Spinal cord (tissue), 10 donors: ENCODE results near the gene SYNE1. TPM values are rescaled to one million over a fixed set of nuclear protein-coding genes. Genes with fewer than 3 reads are reported as not detected.

Experiments used
- DNase-seq, 6 donors: peaks; one replicate each; pipeline versions ENCODE4 v3.0.0 to v3.0.0-alpha.2; 2013 to 2015; ENCODE audit warnings: low spot score in 6 of 6, low read depth in 4 of 6
- H3K27ac ChIP-seq: one replicate; pipeline ENCODE4 v1.5.1; 2013; ENCODE audit warnings: low read depth, low read length, control low read depth
- H3K27me3 ChIP-seq: one replicate; pipeline ENCODE4 v1.6.1; 2013; ENCODE audit warnings: low read length; ENCODE audit not compliant: control insufficient read depth, insufficient read depth
- H3K36me3 ChIP-seq: one replicate; pipeline ENCODE4 v1.6.1; 2013; ENCODE audit warnings: low read length; ENCODE audit not compliant: control insufficient read depth, insufficient read depth
- H3K4me1 ChIP-seq: one replicate; pipeline ENCODE4 v1.6.1; 2013; ENCODE audit warnings: low read length; ENCODE audit not compliant: control insufficient read depth, insufficient read depth
- H3K4me3 ChIP-seq: one replicate; pipeline ENCODE4 v1.5.1; 2013; ENCODE audit warnings: low read depth, low read length, control low read depth
- H3K9me3 ChIP-seq: one replicate; pipeline ENCODE4 v1.6.1; 2013; ENCODE audit warnings: low read length; ENCODE audit not compliant: control insufficient read depth, insufficient read depth
- WGBS: methylation state at CpG from one replicate; pipeline ENCODE4 v1.1.5; 2013; ENCODE audit warnings: missing lambda C conversion rate; ENCODE audit not compliant: insufficient coverage; 5-methylcytosine and 5-hydroxymethylcytosine counted together
- polyA plus RNA-seq, 2 donors: library from polyadenylated mRNA; unstranded; fragments of 120-200 nt; gene quantifications; one replicate each; pipeline ENCODE4 v1.2.1, GENCODE V29; 2013; ENCODE audit not compliant: insufficient read length in 2 of 2
- total RNA-seq, 2 donors: library from RNA; depleted of rRNA in 1 of 2; stranded (reverse); fragments of 120-200 nt in 1 of 2; fragments of >200 nt in 1 of 2; gene quantifications; one replicate each; pipeline versions ENCODE4 v1.2.3 to v1.2.4, GENCODE V29; 2013 to 2014
- donor health status: healthy.

Gene SYNE1
- total and polyA plus RNA-seq, 4 donors, result 71.5 to 201 (median 105) TPM

- no peak overlapping the region for H3K4me3 ChIP-seq
- H3K4me1 ChIP-seq, result no peaks in the 10 kb centered on the region
- H3K36me3 ChIP-seq, result no peaks in the 10 kb centered on the region
- H3K27me3 ChIP-seq, result no peaks in the 10 kb centered on the region
- H3K27ac ChIP-seq, result no peak overlapping the region
- WGBS, result 62% methylated on average over 2 of the region's 7 CpGs
- peak in 1 of 6 donors; percentile 28 for DNase-seq
- H3K9me3 ChIP-seq, result no peaks in the 10 kb centered on the region
These were observed 336.6 kb downstream of the SYNE1 start for GRCh38 chr6:152300517-152300916.

GRCh38 chr6:152298848-152299735 is 338.1 kb downstream of the SYNE1 start:
- H3K4me1 ChIP-seq, result no peaks in the 10 kb centered on the region
- no peaks in the 10 kb centered on the region for H3K36me3 ChIP-seq
- H3K4me3 ChIP-seq, result no peak overlapping the region
- H3K27me3 ChIP-seq, result no peaks in the 10 kb centered on the region
- peak in 1 of 6 donors; percentile 28 for DNase-seq
- H3K27ac ChIP-seq, result no peak overlapping the region
- 60% methylated on average over 1 of the region's 3 CpGs for WGBS
- H3K9me3 ChIP-seq, result no peaks in the 10 kb centered on the region

- Histone ChIP-seq H3K36me3 (peaks cover 2% of the 10 kb centered on the region), H3K9me3 (no peaks in the 10 kb centered on the region), H3K4me3 (no peak overlapping the region), H3K27me3 (no peaks in the 10 kb centered on the region), H3K4me1 (no peaks in the 10 kb centered on the region), H3K27ac (no peak overlapping the region)
- peak in 1 of 6 donors; percentile 21 for DNase-seq
- no CpG with 5 or more reads among the region's 3 CpGs for WGBS
These were observed 339.0 kb downstream of the SYNE1 start for GRCh38 chr6:152298055-152298647.

- Histone ChIP-seq H3K27ac (no peak overlapping the region), H3K4me3 (no peak overlapping the region), H3K27me3 (no peaks in the 10 kb centered on the region), H3K4me1 (no peaks in the 10 kb centered on the region), H3K9me3 (no peaks in the 10 kb centered on the region), H3K36me3 (peaks cover 2% of the 10 kb centered on the region)
- no peak for DNase-seq
- WGBS, result 47% methylated on average over 2 of the region's 3 CpGs
These were observed 340.4 kb downstream of the SYNE1 start for GRCh38 chr6:152296648-152297376.

DNA sequence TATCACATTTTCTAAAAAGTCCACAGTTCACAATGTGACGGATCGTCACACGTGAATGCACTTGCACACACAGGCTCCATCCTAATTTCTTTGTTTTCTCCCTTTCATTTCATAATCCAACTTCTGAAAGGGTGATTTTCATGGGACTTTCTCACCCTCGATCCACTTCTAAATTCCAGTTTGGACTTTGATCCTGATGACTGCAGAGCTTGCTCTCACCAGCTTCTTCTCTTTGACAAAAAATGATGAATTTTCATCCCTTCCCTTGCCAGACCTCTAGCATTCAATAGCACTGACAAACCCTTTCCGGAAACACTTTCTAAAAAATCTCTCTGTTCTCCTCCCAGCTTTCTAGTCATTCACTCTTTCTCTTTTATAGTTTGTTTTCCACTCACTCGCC is 341.2 kb downstream of the SYNE1 start:
- no peak for DNase-seq
- 89% methylated on average over 5 of the region's 6 CpGs for WGBS
- Histone ChIP-seq H3K4me3 (no peak overlapping the region), H3K27ac (no peak overlapping the region), H3K4me1 (no peaks in the 10 kb centered on the region), H3K27me3 (no peaks in the 10 kb centered on the region), H3K36me3 (peaks cover 2% of the 10 kb centered on the region), H3K9me3 (no peaks in the 10 kb centered on the region)

GRCh38 chr6:152295346-152295745 is 341.8 kb downstream of the SYNE1 start:
- no peak for DNase-seq
- no peak overlapping the region for H3K27ac ChIP-seq
- H3K4me1 ChIP-seq, result no peaks in the 10 kb centered on the region

DNA sequence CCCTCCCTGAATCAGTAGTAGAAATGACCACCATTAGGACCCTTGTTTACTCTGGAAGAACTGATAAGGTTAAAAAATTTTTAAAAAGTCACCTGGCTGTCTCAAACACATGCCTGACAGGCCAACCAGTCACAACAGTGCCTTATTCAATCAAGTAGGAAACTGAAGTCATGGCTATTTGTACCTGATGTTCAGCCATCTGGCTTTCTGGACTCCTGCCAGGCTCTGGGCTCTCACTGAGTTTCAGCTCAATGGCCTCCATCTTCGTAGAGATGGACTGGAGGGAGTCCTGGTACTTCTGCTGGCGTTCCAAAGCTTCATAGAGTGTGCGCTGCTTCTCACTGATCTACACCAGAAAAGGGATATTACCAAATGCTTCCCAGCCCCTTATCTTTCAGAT is 343.8 kb downstream of the SYNE1 start:
- H3K4me3 ChIP-seq, result no peak overlapping the region
- no peaks in the 10 kb centered on the region for H3K27me3 ChIP-seq
- H3K36me3 ChIP-seq, result peaks cover 13% of the 10 kb centered on the region
- DNase-seq, result peak in 2 of 6 donors; percentile 55 to 67
- H3K27ac ChIP-seq, result no peak overlapping the region
- H3K9me3 ChIP-seq, result no peaks in the 10 kb centered on the region
- H3K4me1 ChIP-seq, result no peaks in the 10 kb centered on the region
- WGBS, result 63% methylated on average over 3 of the region's 3 CpGs

More at GRCh38 chr6:152295346-152295745, 341.8 kb downstream of the SYNE1 start:
- Histone ChIP-seq H3K36me3 (peaks cover 3% of the 10 kb centered on the region), H3K4me3 (no peak overlapping the region), H3K9me3 (no peaks in the 10 kb centered on the region), H3K27me3 (no peaks in the 10 kb centered on the region)
- 91% methylated on average over 1 of the region's 3 CpGs for WGBS

DNA sequence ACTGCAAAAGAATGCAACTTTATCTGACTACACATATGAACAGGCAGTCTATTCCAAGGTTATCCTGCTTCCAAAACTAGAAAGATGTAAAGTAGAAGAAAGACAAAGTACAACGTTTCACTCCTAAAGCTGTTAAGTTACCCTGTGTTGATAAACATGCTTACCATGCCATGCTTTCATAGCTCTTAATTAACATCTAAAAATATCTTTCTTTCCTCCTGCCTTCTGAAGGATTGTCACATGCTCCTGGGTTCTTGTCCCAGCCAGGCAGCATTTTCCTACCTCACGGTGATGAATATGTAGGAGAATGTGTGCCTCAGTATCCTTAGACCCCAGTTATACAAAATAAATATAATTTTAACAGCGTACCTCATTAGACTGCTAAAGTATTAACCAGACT is 344.6 kb downstream of the SYNE1 start:
- peaks cover 16% of the 10 kb centered on the region for H3K36me3 ChIP-seq
- H3K9me3 ChIP-seq, result no peaks in the 10 kb centered on the region
- WGBS, result no CpG with 5 or more reads among the region's 3 CpGs
- peak in 1 of 6 donors; percentile 53 for DNase-seq
- H3K27me3 ChIP-seq, result no peaks in the 10 kb centered on the region
- no peak overlapping the region for H3K4me3 ChIP-seq
- no peaks in the 10 kb centered on the region for H3K4me1 ChIP-seq
- H3K27ac ChIP-seq, result no peak overlapping the region

- Histone ChIP-seq H3K27me3 (no peaks in the 10 kb centered on the region), H3K27ac (no peak overlapping the region), H3K36me3 (peaks cover 16% of the 10 kb centered on the region), H3K9me3 (no peaks in the 10 kb centered on the region), H3K4me1 (no peaks in the 10 kb centered on the region), H3K4me3 (no peak overlapping the region)
- DNase-seq, result no peak
These were observed 346.5 kb downstream of the SYNE1 start for GRCh38 chr6:152290693-152291092.
